GM12874 (cell line): ENCODE measurements around the gene BICRAL.

Source experiments
- CTCF ChIP-seq: IDR thresholded peaks from 2 replicates; pipeline ENCODE4 v1.5.1; 2011; ENCODE audit warnings: low read depth, mild to moderate bottlenecking, control low read depth, low read length, moderate library complexity; ENCODE audit not compliant: insufficient read depth

BICRAL gene

GRCh38 chr6:42761287-42762067 is 20.4 kb upstream of the BICRAL start:
- TF ChIP-seq CTCF = no peak

- TF ChIP-seq CTCF = no peak
Measured at GRCh38 chr6:42762426-42762859, 19.4 kb upstream of the BICRAL start.

GRCh38 chr6:42762950-42763349 is 18.9 kb upstream of the BICRAL start:
- no peak for TF ChIP-seq CTCF

- no peak for TF ChIP-seq CTCF
Measured at GRCh38 chr6:42764911-42765648, 16.8 kb upstream of the BICRAL start.

- no peak for TF ChIP-seq CTCF
Measured at GRCh38 chr6:42766163-42766670, 15.6 kb upstream of the BICRAL start.

- no peak for TF ChIP-seq CTCF
Measured at GRCh38 chr6:42769051-42769450, 12.8 kb upstream of the BICRAL start.

GRCh38 chr6:42769836-42770235 is 12.0 kb upstream of the BICRAL start:
- TF ChIP-seq CTCF = no peak
